Activated effector memory CD4-positive, alpha-beta T cell treated with Interleukin-2 at 50 U/mL for 16 hours (primary cell): ENCODE measurements around the gene GP9.
"Not testable (repeated sequence)": the region's sequence is repeated elsewhere in the genome, so short reads cannot be mapped to it uniquely, and the experiment has no call there.

Experiments used
- DNase-seq: peaks from one replicate; pipeline ENCODE4 v3.0.0-alpha.2; 2020

The GP9 gene

GRCh38 chr3:129052675-129053074, 7.9 kb upstream of the GP9 start:
- DNase-seq: no peak

GRCh38 chr3:129054605-129055104, 5.9 kb upstream of the GP9 start:
- DNase-seq: no peak

- DNase-seq: no peak
Observed at GRCh38 chr3:129056451-129057173, 4.0 kb upstream of the GP9 start.

- no peak for DNase-seq
Observed at GRCh38 chr3:129057249-129057648, 3.3 kb upstream of the GP9 start.

- DNase-seq: no peak
Observed at GRCh38 chr3:129058441-129059200, 2.0 kb upstream of the GP9 start.

- no peak for DNase-seq
Observed at GRCh38 chr3:129059311-129059958, 1.1 kb upstream of the GP9 start.

GRCh38 chr3:129061023-129061887, 676 bp downstream of the GP9 start:
- DNase-seq: no peak

GRCh38 chr3:129061888-129062834, 1.6 kb downstream of the GP9 start:
- no peak for DNase-seq

- DNase-seq: no peak
Observed at GRCh38 chr3:129063091-129063640, 2.6 kb downstream of the GP9 start.

- no peak for DNase-seq
Observed at GRCh38 chr3:129063841-129064482, 3.4 kb downstream of the GP9 start.

GRCh38 chr3:129065016-129065719, 4.6 kb downstream of the GP9 start:
- no peak for DNase-seq

- DNase-seq: no peak
Observed at GRCh38 chr3:129065720-129066073, 5.1 kb downstream of the GP9 start.

GRCh38 chr3:129067719-129068118, 7.1 kb downstream of the GP9 start:
- DNase-seq: not testable (repeated sequence)

GRCh38 chr3:129068291-129068886, 7.8 kb downstream of the GP9 start:
- no peak for DNase-seq

GRCh38 chr3:129069313-129070085, 8.9 kb downstream of the GP9 start:
- not testable (repeated sequence) for DNase-seq

GRCh38 chr3:129070086-129070885, 9.7 kb downstream of the GP9 start:
- DNase-seq: no peak

- DNase-seq: no peak
Observed at GRCh38 chr3:129077222-129077621, 16.6 kb downstream of the GP9 start.

GRCh38 chr3:129078510-129078909, 17.9 kb downstream of the GP9 start:
- no peak for DNase-seq
